SHP77 treated with DMSO at 0.1 percent for 48 hours (cell line): ENCODE measurements around the gene ATP6V0D1.
A peak's percentile ranks its signal among the peaks of the same experiment; 100 is the strongest.
"Not testable (repeated sequence)": the region's sequence is repeated elsewhere in the genome, so short reads cannot be mapped to it uniquely, and the experiment has no call there.

Experiments used
- DNase-seq: peaks from one replicate; lab custom pipeline; 2025; lab: John Stamatoyannopoulos, UW

Gene ATP6V0D1

GRCh38 chr16:67480833-67481560 is at the start of gene ATP6V0D1:
TSS of gene ATP6V0D1 (minus strand) at chr16:67481157. CDS start at chr16:67481086, 71 bp downstream.
- peak; percentile 89 for DNase-seq

GRCh38 chr16:67530013-67530939 is 49.3 kb upstream of the ATP6V0D1 start:
- peak; percentile 40 for DNase-seq

GRCh38 chr16:67529582-67530012 is 48.6 kb upstream of the ATP6V0D1 start:
- DNase-seq = no peak

GRCh38 chr16:67528870-67529581 is 48.1 kb upstream of the ATP6V0D1 start:
- no peak for DNase-seq

- DNase-seq = no peak
These were observed 47.4 kb upstream of the ATP6V0D1 start, which contains the start of gene RIPOR1 for GRCh38 chr16:67528222-67528869. TSS of gene RIPOR1 (plus strand) at chr16:67528829. CDS start at chr16:67538447, 9,618 bp downstream.

- DNase-seq = no peak
These were observed 45.3 kb upstream of the ATP6V0D1 start for GRCh38 chr16:67526149-67526791.

- no peak for DNase-seq
These were observed 44.4 kb upstream of the ATP6V0D1 start for GRCh38 chr16:67525176-67525860.

GRCh38 chr16:67521095-67521804 is 40.3 kb upstream of the ATP6V0D1 start:
- peak; percentile 82 for DNase-seq

- DNase-seq = no peak
These were observed 38.3 kb upstream of the ATP6V0D1 start for GRCh38 chr16:67519242-67519641.

GRCh38 chr16:67518676-67519075 is 37.7 kb upstream of the ATP6V0D1 start:
- no peak for DNase-seq

- no peak for DNase-seq
These were observed 36.9 kb upstream of the ATP6V0D1 start for GRCh38 chr16:67517661-67518423.

GRCh38 chr16:67517155-67517445 is 36.1 kb upstream of the ATP6V0D1 start:
- no peak for DNase-seq

- DNase-seq = no peak
These were observed 35.6 kb upstream of the ATP6V0D1 start for GRCh38 chr16:67516296-67517154.

GRCh38 chr16:67514382-67514828 is 33.4 kb upstream of the ATP6V0D1 start:
- DNase-seq = peak; percentile 47

- not testable (repeated sequence) for DNase-seq
These were observed 32.9 kb upstream of the ATP6V0D1 start for GRCh38 chr16:67513892-67514291.

- DNase-seq = no peak
These were observed 28.1 kb upstream of the ATP6V0D1 start for GRCh38 chr16:67509016-67509415.

GRCh38 chr16:67506468-67506867 is 25.5 kb upstream of the ATP6V0D1 start:
- no peak for DNase-seq
